Germinal center (tissue), 1 donor: ENCODE results near the gene ERBB3.

ENCODE experiments used
- DNase-seq: peaks from one replicate; pipeline ENCODE4 v3.0.0; 2012; ENCODE audit warnings: mixed read lengths, low spot score

The ERBB3 gene

GRCh38 chr12:56137853-56138571 lies 58.0 kb downstream of the ERBB3 start:
- no peak for DNase-seq

- DNase-seq, result no peak
Measured at GRCh38 chr12:56141946-56142784, 62.2 kb downstream of the ERBB3 start.

- no peak for DNase-seq
Measured at GRCh38 chr12:56143217-56143616, 63.3 kb downstream of the ERBB3 start.

GRCh38 chr12:56143870-56144269 lies 63.9 kb downstream of the ERBB3 start:
- DNase-seq, result no peak

GRCh38 chr12:56145217-56145616 lies 65.3 kb downstream of the ERBB3 start:
- DNase-seq, result no peak

GRCh38 chr12:56146492-56147460 lies 66.8 kb downstream of the ERBB3 start:
- DNase-seq, result no peak

- DNase-seq, result no peak
Measured at GRCh38 chr12:56150563-56150962, 70.6 kb downstream of the ERBB3 start.

GRCh38 chr12:56151672-56152131 lies 71.7 kb downstream of the ERBB3 start:
- peak; percentile 79 for DNase-seq

GRCh38 chr12:56152132-56152755 lies 72.3 kb downstream of the ERBB3 start, which contains the start of gene MYL6B:
MYL6B (plus strand) TSS chr12:56152587; CDS start chr12:56153919, 1,332 bp downstream.
- peak; percentile 94 for DNase-seq
